HS-27A (cell line): Measurements from ENCODE around the gene NDOR1.

ENCODE experiments used
- DNase-seq: peaks from one replicate; pipeline ENCODE4 v3.0.0-alpha.2; 2012; ENCODE audit warnings: low read depth, missing footprints

Gene NDOR1

DNA sequence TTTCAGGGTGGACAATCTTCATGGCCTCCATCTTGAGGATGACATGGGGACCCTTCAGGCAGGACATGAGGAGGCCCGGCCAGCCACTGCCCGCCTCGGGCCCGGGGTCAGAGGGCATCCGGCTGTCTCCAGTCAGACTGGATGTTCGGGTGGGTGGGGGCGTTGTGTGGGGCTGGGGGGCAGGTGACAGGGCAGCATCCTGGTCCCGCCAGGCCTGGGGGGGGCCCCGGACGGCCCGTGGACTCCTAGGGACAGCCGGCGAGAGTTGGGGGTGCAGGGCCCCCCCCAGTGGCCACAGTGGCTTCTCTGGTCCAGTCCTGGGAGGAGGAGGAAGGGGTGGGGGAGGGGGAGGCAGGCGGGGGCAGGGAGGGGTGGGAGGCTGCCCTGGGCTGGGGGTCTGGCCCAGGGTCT is 15.6 kb downstream of the NDOR1 start:
- no peak for DNase-seq

DNA sequence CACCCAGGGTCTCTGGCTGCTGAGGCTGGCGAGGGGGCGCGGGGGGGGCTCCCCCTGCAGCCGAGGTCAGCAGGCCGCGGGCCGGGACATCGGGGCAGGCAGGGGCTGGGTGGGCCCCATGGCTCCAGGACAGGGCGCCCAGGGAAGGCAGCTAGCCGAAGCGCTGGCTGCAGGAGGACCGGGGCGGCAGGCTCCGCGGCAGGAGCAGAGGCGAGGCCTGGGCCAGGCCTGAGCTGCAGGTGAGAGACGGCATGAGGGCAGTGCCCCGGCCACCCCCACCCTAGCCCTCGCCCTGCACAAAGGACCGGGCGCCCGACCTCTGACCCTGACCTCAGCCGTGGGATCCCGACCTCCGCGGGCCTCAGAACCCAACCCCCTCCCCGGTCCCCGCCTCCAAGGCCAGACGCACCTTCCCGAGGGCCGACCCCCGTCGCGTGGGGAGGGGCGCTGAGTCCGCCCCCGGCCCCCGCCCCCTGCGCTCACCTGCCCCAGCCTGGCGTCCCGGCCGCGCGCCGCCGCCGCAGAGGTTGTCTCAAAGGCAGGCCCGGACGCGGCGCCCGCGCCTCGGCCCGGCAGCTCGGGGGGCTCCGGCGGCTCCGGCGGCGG is 16.1 kb downstream of the NDOR1 start:
- no peak for DNase-seq

DNA sequence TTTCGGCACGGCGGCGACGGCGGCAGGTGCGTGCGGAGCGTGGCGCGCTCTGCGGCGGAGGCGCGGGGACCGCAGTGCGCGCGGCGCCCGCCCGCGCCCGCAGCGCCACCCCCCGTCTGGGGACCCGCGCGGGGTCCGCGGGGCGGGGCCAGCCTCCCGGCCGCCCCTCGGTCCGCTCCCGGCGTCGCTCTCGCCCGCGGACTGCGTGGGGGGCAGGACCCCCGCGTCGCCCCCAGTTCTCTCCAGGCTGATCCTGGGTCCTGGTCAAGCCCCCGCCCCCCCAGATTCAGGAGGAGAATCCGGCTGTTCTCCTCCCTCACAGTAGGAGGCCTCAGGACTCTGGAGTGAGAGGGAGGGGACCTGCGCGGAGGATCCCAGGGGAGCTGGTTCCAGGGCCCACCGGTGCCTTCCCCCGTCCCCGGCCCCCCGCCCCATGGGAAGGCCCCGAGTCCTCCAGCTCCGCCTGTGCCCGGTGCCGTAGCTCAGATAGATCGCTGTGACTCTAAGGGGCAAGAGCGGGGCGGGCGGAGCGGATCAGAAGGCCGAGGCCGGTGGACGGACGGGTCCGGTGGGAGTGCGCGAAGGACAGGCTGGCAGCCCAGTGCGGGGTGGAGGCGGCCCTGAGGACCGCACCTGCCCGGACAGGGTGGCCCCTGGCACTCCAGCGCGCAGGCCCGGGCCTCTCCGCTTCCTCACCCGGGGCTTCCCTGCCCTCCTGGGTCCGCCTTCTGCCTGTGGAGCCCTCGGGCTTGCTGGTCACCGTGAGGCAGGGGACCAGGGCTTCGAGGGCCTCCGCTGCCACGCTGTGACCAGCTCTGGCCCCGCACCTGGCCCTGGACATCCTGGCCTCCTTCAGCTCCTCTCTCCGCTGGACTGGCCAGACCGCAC is 16.9 kb downstream of the NDOR1 start, which contains the start of gene RNF208:
Gene RNF208, minus strand, starts transcription at position 51 of the 888 bp plus-strand sequence. CDS start 1,028 bp downstream, outside the sequence.
- no peak for DNase-seq

DNA sequence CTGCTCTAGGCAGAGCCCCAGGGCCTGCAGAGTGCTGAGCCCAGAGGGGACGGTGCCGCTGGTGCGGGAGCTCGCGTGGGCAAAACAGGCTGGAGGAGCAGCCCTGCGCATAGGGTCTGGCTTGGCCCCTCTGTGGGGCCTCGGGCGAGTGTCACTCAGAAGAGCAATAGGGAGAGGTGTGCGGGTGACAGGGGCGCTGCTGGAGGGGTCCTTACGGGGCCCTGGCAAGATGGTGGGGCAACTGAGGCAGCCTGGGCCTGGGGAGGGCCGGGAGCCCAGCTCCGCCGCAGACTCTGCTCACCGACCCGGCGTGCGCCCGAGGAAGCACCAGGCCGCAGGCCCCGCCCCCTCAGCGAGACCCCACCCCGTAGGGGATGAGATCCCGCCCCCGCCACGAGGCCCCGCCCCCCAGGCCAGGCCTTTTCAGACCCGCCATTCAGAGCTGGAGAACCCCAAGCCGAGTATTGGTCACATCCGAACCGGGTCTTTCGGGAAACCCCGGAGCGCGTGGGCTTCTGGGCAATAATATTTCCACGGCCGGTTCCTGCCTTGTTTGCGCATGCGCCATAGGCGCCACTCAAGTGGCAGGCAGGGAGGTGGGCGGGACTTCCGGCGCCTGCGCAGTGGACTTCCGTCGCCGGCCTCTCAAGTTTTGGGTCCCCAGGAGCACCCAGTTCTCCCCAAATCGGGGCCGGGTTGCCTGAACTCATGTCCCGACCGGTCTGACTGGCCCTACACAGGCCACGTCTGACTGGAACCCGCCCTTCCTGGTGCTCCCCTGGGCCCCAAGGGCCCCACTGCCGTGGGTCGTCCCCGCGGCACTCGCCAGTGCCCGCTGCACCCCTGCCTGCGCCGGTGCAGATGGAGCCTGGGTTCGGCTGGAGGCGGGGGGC is 17.8 kb downstream of the NDOR1 start:
- DNase-seq = peak; percentile 87

DNA sequence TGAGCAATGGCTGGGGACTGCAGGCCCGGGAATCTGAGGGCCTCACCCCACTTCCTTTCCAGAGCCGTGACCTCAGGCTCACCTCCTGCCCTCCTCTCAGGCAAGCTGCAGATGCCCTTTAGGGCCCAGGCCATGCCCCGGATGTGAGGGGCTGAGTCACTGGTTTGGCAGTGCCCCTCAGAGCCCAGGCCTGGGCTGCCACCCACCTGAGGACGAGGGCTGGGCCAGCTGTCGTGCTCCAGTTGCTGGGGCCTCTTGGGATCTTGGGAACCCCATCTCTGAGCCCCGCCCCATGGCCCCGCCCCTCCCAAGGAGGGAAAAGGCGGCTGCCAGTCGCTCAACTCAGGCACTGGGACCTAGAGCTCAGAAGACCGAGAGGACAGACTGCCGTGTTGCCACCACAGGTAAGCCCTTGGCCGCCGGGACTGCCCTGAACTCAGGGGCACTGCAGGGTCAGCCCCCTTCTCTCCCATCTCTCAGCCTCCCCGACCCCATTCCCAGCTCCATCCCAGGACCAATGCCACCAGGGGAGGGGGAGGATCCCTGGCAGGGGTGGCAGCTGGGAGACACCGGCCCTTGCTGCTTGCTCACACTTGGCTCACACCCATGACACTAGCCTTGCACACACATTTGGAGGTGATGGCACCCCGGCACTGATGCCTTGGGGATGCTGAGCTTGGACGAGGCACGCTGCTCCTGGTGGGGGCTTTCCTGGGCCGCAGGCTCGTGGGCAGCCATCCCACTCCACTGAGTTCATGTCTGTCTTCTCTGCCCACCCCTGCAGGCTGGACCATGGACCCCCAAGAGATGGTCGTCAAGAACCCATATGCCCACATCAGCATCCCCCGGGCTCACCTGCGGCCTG is 19.6 kb downstream of the NDOR1 start, which contains the start of gene CYSRT1:
Gene CYSRT1, plus strand, starts transcription at position 345 of the 865 bp plus-strand sequence. Its CDS starts 448 bp downstream, at position 793.
- DNase-seq = no peak

DNA sequence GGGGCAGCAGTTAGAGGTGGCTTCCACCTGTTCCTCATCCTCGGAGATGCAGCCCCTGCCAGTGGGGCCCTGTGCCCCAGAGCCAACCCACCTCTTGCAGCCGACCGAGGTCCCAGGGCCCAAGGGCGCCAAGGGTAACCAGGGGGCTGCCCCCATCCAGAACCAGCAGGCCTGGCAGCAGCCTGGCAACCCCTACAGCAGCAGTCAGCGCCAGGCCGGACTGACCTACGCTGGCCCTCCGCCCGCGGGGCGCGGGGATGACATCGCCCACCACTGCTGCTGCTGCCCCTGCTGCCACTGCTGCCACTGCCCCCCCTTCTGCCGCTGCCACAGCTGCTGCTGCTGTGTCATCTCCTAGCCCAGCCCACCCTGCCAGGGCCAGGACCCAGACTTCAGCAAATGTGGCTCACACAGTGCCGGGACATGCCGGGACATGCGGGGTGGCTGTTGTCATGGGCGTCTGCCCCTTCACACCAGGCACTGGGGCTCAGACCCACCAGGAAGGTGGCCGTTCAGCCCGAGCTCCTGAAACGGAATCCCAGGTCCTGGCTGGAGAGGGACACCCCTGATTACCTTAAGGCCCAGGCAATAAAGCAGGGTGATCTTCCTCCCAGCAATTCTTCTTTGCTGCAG is 20.3 kb downstream of the NDOR1 start:
- DNase-seq = no peak

DNA sequence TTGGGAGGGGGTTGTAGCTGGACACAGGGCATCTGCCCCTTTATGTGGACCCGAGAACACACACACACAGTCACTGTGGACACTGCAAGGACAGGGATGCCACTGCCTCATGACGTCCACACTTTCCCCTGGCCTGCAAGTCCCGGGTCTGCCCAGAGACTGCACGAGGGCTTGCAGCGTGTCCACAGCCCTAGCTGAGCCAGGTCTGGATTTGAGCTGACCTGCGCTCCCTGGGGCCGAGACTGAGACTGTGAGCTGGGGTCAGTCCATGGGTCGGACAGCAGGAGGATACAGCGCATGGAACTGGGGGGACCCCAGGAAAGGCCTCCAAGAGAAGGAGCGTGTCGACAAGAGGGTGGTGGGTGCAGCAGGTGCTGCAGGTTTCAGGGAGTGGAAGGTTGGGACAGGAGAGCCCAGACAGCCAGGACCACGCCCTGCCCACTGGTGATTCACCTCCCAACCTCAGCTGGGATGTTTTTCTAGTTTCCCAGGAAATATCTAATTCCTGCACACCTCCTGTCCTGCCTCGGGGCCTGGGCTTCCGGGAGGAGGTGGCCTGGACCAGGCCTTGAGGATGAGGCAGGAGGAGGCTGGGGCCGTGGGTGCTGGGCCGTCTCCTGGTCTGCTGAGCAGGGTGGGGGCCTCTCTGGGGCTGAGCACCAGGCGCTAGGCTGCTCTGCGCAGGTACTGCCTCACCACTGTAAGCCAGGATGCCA is 21.0 kb downstream of the NDOR1 start:
- no peak for DNase-seq

DNA sequence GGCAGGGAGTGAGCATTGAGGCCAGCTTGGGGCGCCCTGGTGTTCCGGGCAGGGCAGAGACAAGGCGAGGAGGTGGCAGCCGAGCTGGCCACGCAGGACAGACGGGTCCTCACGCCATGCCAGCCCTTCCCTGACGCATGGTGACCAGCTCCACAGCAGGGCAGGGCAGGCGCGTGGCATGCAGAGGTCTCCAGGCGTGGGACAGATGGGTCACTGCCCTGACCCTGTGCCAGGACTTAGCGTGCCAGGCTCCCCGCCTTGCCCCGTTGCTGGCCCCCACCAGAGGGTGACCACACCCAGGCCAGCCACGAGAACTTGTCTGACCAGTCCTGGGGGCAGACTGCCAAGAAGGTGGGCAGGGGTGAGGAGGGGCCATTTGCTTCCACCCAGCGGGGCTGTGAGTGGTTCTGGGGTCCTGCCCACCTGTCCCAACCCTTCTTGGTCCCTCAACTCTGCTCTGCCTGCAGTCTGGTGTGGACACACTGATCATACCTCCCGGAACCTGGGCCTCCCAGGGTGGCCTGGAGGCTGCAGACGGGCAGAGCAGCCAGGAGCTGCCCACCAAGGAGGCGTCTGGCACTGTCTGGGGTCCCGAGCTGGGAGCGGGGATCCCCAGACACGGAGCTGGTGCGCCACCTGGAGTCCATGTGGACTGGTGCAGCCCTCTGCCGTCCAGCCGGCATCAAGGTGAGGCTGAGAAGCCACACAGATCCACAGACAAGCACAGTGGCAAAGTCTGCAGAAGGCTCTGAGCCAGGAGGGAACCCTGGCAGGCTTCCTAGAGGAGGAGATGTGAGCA is 21.8 kb downstream of the NDOR1 start, which contains the start of gene RNF224:
Gene RNF224, plus strand, starts transcription at position 449 of the 799 bp plus-strand sequence. CDS start 834 bp downstream, outside the sequence.
- DNase-seq = no peak

DNA sequence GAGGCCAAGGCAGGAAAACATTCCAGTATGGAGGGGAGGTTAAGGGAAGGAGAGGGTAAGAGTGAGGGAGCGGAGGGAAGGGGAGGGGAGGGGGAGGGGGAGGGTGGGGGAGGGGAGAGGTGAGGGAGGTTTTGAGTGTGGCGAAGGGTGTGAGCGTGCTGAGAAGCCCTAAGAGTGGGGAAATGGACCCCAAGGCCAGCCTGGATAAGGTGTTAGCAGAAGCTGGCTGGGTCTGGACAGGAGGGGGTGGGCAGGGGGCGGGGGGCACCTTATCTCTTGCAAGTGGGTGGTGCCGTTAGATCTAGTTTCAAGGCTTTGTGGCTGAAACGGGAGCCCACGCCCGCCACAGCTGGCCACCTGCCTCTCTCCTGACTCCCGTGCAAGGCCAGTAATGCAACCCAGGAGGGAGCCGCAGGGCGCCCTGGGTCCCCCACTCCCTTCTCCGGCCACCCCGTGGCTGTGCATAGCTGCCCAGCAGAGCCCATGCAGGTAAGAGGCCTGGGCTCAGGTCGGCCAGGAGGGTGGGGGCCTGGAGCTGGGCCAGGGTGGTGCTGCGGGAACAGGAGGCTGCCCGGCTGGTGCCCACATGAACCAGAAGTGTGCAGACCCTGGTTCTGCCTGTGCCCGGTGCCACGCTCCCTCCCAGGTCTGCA is 22.5 kb downstream of the NDOR1 start:
- DNase-seq = no peak

DNA sequence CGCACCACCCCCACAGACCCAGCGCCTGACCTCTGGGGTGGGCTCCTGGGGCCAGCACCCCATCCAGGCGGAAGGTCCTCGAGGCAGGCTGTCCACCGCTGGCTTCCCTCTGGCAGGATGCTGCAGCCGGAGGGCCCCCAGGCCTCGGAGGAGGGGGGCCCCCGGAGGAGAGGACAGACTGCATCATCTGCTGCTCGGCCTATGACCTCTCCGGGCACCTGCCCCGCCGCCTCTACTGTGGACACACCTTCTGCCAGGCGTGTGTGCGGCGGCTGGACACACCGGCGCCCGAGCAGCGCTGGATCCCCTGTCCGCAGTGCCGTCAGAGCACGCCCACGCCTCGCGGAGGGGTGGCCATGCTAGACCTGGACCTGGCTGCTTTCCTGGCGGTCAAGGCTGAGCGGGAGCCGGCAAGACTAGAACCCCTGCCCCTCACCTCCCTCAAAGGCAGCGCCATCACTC is 23.0 kb downstream of the NDOR1 start:
- DNase-seq = no peak

DNA sequence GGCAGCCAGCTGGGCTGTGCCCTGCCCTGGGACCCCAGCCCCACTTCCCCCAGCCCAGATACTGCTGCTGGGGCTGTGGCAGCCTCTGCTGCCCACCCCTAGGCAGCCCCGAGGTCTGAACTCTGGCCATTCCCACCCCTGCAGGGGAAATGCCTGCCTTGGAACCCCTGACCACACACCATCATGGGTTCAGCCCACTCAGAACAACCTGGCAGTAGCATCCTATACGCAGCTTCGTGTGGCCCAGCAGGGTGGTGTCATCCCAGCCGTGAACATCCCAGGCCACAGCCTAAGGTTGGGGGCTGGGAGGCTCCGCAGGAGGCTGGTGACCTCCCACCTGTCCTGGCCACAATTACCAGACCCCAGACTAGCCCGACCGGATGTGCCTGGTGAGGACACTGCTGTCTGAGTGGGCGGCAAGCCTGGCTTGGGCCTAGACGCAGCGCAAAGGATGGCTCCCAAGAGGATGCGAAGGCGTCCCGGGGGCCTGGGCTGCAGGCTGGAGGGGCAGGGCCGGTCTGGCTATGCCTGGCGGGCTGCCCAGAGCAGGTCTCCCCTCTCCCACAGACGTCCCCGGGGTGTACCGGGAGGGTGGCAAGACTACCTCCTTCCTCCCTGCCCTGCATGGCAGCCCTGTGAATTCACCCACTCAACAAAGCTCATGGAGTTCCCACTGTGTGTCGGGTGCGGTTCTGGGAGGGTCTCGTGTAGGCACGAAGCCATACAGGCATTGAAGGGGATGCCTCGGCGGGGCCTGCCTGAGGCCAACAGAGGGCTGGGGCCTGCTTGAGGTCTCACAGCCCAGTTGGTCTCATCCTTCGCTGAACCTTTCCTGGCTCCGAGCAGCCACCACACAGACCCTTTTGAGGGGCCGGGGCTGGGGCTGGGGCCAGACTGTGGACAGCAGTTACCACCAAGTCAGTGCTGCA is 23.7 kb downstream of the NDOR1 start:
- no peak for DNase-seq

DNA sequence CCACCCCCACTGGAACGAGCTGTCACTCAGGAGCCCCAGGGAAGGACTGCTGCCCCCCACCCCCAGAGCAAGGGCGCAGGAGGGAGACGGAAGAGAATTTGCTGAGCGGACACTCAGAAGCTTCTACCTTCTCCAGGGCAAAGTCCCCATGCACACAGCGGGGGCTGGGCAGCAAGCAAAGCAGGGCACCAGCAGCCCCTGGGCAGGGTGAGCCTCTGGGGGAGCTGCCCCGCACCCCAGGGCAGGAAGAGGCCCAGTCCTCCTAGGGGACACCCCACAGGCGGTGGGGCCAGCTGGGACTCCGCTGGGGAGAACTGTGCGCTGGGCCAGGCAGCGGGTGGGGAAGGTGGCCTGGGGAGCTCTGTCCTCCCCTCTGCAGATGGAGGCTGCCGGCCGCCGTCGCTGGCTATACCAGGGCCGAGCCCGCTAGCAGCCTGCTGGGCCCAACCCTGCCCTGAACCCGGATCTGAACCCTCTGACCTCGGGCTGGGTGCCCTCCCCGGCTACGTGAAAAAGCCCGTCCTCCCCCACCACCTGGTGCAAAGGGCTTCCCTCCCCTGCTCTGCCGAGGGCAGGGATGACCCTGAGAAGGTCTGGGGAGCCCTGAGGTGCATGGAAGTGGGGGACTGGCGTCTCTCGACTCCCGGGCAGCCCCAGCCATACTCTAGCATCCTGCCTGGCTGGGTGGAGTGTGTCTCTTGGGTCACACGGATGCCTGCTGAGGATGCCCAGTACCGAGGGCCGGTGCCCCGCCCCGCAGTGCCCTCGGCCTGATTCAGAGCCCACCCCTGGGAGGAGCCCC is 24.6 kb downstream of the NDOR1 start:
- DNase-seq = no peak

DNA sequence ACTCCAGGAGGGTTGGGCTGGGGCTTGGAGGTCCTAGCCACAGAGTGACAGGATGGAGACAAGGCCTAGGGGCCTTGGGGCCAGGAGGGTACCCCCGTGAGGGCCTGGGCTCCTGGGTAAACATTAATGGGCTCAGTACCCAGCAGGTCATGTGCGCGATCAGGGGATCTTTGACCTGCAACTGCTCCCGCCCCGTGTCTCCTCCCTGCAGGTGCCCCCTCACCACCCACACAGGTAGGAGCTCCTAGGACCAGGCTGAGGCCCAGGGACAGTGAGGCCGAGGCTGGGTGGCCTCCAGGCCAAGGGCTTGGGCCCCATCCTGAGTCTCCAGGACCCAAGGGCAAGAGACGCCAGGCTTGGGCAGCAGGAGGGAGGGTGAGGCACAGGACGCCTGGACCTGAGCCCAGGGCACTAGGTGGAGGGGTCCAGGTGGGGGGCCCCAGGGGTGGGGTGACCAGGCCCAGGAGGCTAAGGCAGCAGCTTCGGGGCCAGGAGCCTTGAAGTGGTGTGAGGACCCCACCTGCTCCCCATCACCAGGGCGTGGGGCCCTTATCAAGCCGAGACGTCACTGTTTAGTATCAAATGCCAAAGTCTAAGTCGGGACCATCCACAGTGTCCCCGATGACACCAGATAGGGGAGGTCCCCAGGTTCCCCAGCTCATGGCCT is 25.3 kb downstream of the NDOR1 start, which contains the start of gene SLC34A3:
Gene SLC34A3, plus strand, starts transcription at position 197 of the 667 bp plus-strand sequence. CDS start 802 bp downstream, outside the sequence.
- no peak for DNase-seq

DNA sequence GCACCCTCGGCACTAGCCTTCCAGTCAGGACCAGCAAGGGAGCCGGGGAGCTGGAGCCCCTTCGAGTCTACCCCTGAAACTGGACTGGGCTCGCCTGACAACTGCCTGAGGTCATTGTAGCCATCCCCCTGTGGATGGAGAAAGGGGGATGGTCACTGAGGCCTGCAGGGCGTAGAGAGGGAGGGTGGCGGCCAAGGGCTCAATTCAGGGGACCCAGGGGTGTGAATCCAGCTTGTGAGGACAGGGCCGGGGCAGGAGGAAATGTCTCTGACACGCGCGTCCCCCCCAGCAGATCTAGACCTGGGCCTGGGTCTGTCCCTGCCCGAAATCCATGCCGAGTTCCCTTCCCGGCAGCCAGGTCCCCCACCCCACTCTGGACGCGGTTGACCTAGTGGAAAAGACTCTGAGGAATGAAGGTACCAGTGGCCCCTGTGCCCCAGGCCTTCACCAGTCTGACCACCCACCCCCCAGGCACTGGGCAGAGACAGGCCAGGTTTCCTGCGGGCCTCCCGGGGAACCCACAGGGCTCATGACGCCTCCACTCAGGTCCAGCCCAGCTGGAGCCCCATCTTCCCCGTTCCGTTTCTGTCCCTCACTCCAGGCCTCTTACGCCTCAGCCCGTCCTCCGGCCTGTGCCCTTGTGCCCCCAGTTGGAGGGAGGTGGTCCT is 26.0 kb downstream of the NDOR1 start:
- DNase-seq = no peak

DNA sequence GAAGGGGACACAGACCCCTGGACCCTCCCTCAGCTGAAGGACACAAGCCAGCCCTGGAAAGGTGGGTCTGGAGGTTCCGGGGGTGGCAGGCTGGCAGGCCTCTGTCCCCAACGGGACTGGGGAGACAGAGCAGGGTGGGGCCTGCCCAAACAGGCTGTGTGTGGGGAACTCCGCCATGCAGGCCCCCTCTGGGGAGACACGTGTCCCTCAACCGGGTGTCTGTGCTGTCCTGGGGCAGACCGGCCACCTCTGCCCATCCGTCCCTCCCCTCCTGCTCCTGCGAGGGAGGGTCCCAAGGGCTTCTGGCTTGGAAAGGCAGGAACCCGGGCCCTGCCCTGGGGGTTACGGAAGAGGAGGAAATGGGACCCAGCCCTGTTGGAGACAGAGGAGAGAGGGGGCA is 26.6 kb downstream of the NDOR1 start:
- no peak for DNase-seq
